Astrocyte (in vitro differentiated cells and primary cell): ENCODE results near the gene ZC3H12A.

ENCODE experiments used
- EZH2 ChIP-seq: IDR thresholded peaks from 2 replicates; pipeline ENCODE4 v1.6.1; 2012; ENCODE audit warnings: mild to moderate bottlenecking, low read length, inconsistent platforms; ENCODE audit not compliant: insufficient read depth
- TF ChIP-seq, protein P1 (sequence below): IDR thresholded peaks from 2 replicates; pipeline ENCODE4 v1.5.1; 2011; ENCODE audit warnings: low read depth, mild to moderate bottlenecking, inconsistent platforms, low read length, moderate library complexity; ENCODE audit not compliant: insufficient read depth

DNA sequence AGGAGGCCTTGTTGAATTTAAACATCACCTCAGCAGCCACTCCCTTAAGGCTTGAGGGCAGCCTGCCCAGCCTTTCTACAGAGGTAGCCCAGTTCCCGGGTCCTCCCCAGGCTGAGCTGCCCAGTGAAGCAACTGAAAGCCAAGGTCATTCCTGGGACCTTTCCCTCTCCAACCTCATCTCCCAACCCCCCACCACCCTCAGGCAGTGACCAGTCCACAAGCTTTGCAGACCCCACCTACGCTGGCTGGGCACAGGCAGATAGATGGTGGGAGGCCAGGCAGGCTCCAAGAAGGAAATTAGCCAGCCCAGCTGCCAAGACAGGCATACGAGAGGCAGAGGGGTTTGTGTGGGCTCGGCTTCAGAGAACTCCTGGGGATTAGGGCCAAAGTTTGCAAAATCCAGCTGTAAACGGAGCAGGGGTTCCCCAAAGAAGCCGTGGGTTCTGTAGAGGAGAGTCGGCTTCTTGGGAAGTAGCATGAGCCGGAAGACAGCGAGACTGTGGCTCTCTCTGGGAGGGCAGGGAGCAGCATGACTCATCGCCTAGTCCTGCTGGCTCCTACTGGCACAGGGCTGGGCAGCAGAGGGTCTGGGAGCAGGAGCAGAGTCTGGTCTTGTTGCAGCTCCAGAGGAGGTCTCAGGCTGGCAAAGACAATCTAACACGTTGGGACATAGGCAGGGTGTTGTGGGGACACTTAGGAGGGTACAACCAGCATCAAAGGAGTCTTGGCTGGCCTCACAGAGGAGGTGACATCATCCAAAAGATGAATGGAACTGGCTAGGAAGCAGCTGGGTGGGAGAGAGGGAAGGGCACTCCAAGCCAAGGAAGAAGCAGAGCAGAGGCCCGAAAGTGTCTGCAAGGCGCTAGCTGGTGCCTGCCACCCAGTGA, 2.8 kb upstream of the ZC3H12A start:
- no peak for TF ChIP-seq EZH2
- TF ChIP-seq, protein P1, sequence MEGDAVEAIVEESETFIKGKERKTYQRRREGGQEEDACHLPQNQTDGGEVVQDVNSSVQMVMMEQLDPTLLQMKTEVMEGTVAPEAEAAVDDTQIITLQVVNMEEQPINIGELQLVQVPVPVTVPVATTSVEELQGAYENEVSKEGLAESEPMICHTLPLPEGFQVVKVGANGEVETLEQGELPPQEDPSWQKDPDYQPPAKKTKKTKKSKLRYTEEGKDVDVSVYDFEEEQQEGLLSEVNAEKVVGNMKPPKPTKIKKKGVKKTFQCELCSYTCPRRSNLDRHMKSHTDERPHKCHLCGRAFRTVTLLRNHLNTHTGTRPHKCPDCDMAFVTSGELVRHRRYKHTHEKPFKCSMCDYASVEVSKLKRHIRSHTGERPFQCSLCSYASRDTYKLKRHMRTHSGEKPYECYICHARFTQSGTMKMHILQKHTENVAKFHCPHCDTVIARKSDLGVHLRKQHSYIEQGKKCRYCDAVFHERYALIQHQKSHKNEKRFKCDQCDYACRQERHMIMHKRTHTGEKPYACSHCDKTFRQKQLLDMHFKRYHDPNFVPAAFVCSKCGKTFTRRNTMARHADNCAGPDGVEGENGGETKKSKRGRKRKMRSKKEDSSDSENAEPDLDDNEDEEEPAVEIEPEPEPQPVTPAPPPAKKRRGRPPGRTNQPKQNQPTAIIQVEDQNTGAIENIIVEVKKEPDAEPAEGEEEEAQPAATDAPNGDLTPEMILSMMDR, result no peak
